MM.1S (cell line): ENCODE results near the gene HOXA13.

Experiments used
- DNase-seq: peaks from one replicate; pipeline ENCODE4 v3.0.0-alpha.2; 2015
- H2AFZ ChIP-seq: fragments of 300-600 bp; sonication (generic); 2 replicates; pipeline ENCODE4 v1.6.0; 2016; ENCODE audit warnings: antibody characterized with exemption, low read length
- H3F3A ChIP-seq: fragments of 300-600 bp; sonication (generic); 2 replicates; pipeline ENCODE4 v1.6.1; 2016; ENCODE audit warnings: mild to moderate bottlenecking, antibody characterized with exemption, low read length, moderate library complexity, mixed read lengths; ENCODE audit not compliant: insufficient read depth
- H3K27ac ChIP-seq: fragments of 300-600 bp; sonication (generic); 2 replicates; pipeline ENCODE4 v1.5.1; 2016; ENCODE audit warnings: mild to moderate bottlenecking, low read length
- H3K27me3 ChIP-seq: fragments of 300-600 bp; sonication (generic); replicated peaks from 2 replicates; pipeline ENCODE4 v1.6.0; 2016; ENCODE audit warnings: low read length; ENCODE audit not compliant: insufficient read depth
- H3K36me3 ChIP-seq: fragments of 300-600 bp; sonication (generic); replicated peaks from 2 replicates; pipeline ENCODE4 v1.6.1; 2016; ENCODE audit warnings: mild to moderate bottlenecking, low read length, mixed read lengths; ENCODE audit not compliant: insufficient read depth
- H3K4me1 ChIP-seq: fragments of 300-600 bp; sonication (generic); 2 replicates; pipeline ENCODE4 v1.6.1; 2016; ENCODE audit warnings: low read length, mixed read lengths
- H3K4me2 ChIP-seq: fragments of 300-600 bp; sonication (generic); 2 replicates; pipeline ENCODE4 v1.6.0; 2016; ENCODE audit warnings: low read depth, low read length
- H3K4me3 ChIP-seq: fragments of 300-600 bp; sonication (generic); 2 replicates; pipeline ENCODE4 v1.5.1; 2016; ENCODE audit warnings: low read length, mixed read lengths
- H3K79me2 ChIP-seq: fragments of 300-600 bp; sonication (generic); 2 replicates; pipeline ENCODE4 v1.6.1; 2016; ENCODE audit warnings: mixed run types, low read length, mixed read lengths
- H3K9ac ChIP-seq: fragments of 300-600 bp; sonication (generic); 2 replicates; pipeline ENCODE4 v1.6.1; 2016; ENCODE audit warnings: low read length, mixed read lengths
- H3K9me2 ChIP-seq: fragments of 300-600 bp; sonication (generic); replicated peaks from 2 replicates; pipeline ENCODE4 v1.6.1; 2016; ENCODE audit warnings: mild to moderate bottlenecking, low read length, mixed read lengths; ENCODE audit not compliant: insufficient read depth
- H3K9me3 ChIP-seq: fragments of 300-600 bp; sonication (generic); replicated peaks from 2 replicates; pipeline ENCODE4 v1.6.1; 2016; ENCODE audit warnings: mild to moderate bottlenecking, low read length, mixed read lengths; ENCODE audit not compliant: insufficient read depth
- H4K20me1 ChIP-seq: fragments of 300-600 bp; sonication (generic); 2 replicates; pipeline ENCODE4 v1.6.1; 2016; ENCODE audit warnings: mild to moderate bottlenecking, low read length, moderate library complexity, mixed read lengths; ENCODE audit not compliant: insufficient read depth
- CTCF ChIP-seq: fragments of 300-600 bp; sonication (generic); IDR thresholded peaks from 2 replicates; pipeline ENCODE4 v1.5.1; 2016; ENCODE audit warnings: antibody characterized with exemption, low read length, mixed read lengths
- EZH2 ChIP-seq: fragments of 300-600 bp; sonication (generic); optimal IDR thresholded peaks from 2 replicates; pipeline ENCODE3; 2017; ENCODE audit warnings: low read depth, mild to moderate bottlenecking, antibody characterized with exemption, low read length, mixed read lengths
- EZH2phosphoT487 ChIP-seq: fragments of 300-600 bp; sonication (generic); IDR thresholded peaks from 2 replicates; pipeline ENCODE4 v1.6.1; 2018; ENCODE audit warnings: antibody characterized with exemption, low read length

The HOXA13 gene

GRCh38 chr7:27242555-27243339 lies 42.9 kb upstream of the HOXA13 start, which contains the start of gene EVX1:
EVX1 (plus strand) TSS chr7:27242802; CDS start chr7:27243031, 229 bp downstream.
- H3K27ac ChIP-seq = no peak within 1 kb of the TSS
- H3F3A ChIP-seq = no peaks in the 10 kb centered on the region
- no peak for DNase-seq
- H2AFZ ChIP-seq = no peak within 1 kb of the TSS
- H3K9me3 ChIP-seq = no peaks in the 10 kb centered on the region
- H3K9me2 ChIP-seq = no peaks in the 10 kb centered on the region
- H3K36me3 ChIP-seq = no peaks in the 10 kb centered on the region
- no peak within 1 kb of the TSS for H3K4me2 ChIP-seq
- H3K27me3 ChIP-seq = peaks cover 58% of the 10 kb centered on the region
- TF ChIP-seq EZH2phosphoT487 (no peak), CTCF (no peak), EZH2 (no peak)
- no peak within 1 kb of the TSS for H3K9ac ChIP-seq
- H3K4me3 ChIP-seq = no peak within 1 kb of the TSS
- no peaks in the 10 kb centered on the region for H4K20me1 ChIP-seq
- no peaks in the 10 kb centered on the region for H3K79me2 ChIP-seq
- H3K4me1 ChIP-seq = no peaks in the 10 kb centered on the region

- H4K20me1 ChIP-seq = no peaks in the 10 kb centered on the region
- H3K9me2 ChIP-seq = no peaks in the 10 kb centered on the region
- DNase-seq = no peak
- no peaks in the 10 kb centered on the region for H3K4me1 ChIP-seq
- no peak overlapping the region for H3K9ac ChIP-seq
- peaks cover 58% of the 10 kb centered on the region for H3K27me3 ChIP-seq
- H3K27ac ChIP-seq = no peak overlapping the region
- no peak for TF ChIP-seq CTCF
- no peak for TF ChIP-seq EZH2
- no peak for TF ChIP-seq EZH2phosphoT487
- no peak overlapping the region for H3K4me2 ChIP-seq
- H2AFZ ChIP-seq = no peak overlapping the region
- no peaks in the 10 kb centered on the region for H3K79me2 ChIP-seq
- no peaks in the 10 kb centered on the region for H3K9me3 ChIP-seq
- no peaks in the 10 kb centered on the region for H3K36me3 ChIP-seq
- H3F3A ChIP-seq = no peaks in the 10 kb centered on the region
- H3K4me3 ChIP-seq = no peak overlapping the region
Measured at GRCh38 chr7:27242154-27242553, 42.3 kb upstream of the HOXA13 start.

- no peaks in the 10 kb centered on the region for H3K36me3 ChIP-seq
- H4K20me1 ChIP-seq = no peaks in the 10 kb centered on the region
- no peak overlapping the region for H3K27ac ChIP-seq
- H3K9ac ChIP-seq = no peak overlapping the region
- no peak overlapping the region for H3K4me3 ChIP-seq
- H3K27me3 ChIP-seq = peaks cover 58% of the 10 kb centered on the region
- no peak overlapping the region for H2AFZ ChIP-seq
- H3F3A ChIP-seq = no peaks in the 10 kb centered on the region
- H3K4me1 ChIP-seq = no peaks in the 10 kb centered on the region
- H3K9me2 ChIP-seq = no peaks in the 10 kb centered on the region
- no peaks in the 10 kb centered on the region for H3K79me2 ChIP-seq
- TF ChIP-seq EZH2phosphoT487 = no peak
- TF ChIP-seq CTCF = no peak
- no peak for TF ChIP-seq EZH2
- H3K9me3 ChIP-seq = no peaks in the 10 kb centered on the region
- H3K4me2 ChIP-seq = no peak overlapping the region
- DNase-seq = no peak
Measured at GRCh38 chr7:27241189-27242056, 41.5 kb upstream of the HOXA13 start.
